Tibial artery (tissue), 4 donors: ENCODE data around the gene SCLY.

Source experiments
- DNase-seq, 2 donors: peaks; one replicate each; pipeline ENCODE4 v3.0.0-alpha.2; 2019
- H3K27ac ChIP-seq, 2 donors: fragments of 200-600 bp; sonication (generic) in 1 of 2; 1 replicate in 1 of 2; 2 replicates in 1 of 2; pipeline ENCODE4 v1.5.1; 2018 to 2019; ENCODE audit warnings: mild to moderate bottlenecking in 1 of 2
- H3K27me3 ChIP-seq, 2 donors: fragments of 200-600 bp; sonication (generic) in 1 of 2; one replicate each; pipeline versions ENCODE4 v1.5.1 to v1.6.0; 2016 to 2019
- H3K36me3 ChIP-seq, 3 donors: fragments of 200-600 bp; sonication (generic) in 2 of 3; one replicate each; pipeline ENCODE4 v1.5.1; 2016 to 2019; ENCODE audit warnings: mild to moderate bottlenecking in 2 of 3
- H3K4me1 ChIP-seq, 4 donors: fragments of 200-600 bp; sonication (generic) in 2 of 4; 1 replicate in 3 of 4; 2 replicates in 1 of 4; pipeline ENCODE4 v1.5.1; 2016 to 2019
- H3K4me3 ChIP-seq, 2 donors: fragments of 200-600 bp; sonication (generic) in 1 of 2; 1 replicate in 1 of 2; 2 replicates in 1 of 2; pipeline ENCODE4 v1.5.1; 2018 to 2019; ENCODE audit warnings: mild to moderate bottlenecking in 2 of 2
- H3K9me3 ChIP-seq, 3 donors: fragments of 200-600 bp; sonication (generic) in 1 of 3; one replicate each; pipeline ENCODE4 v1.5.1; 2016 to 2019
- intact Hi-C: fragments of 100-400 bp; cut with DNase I; formaldehyde crosslinking; loops from one replicate; pipeline ENCODE4 v1.15.0; 2023; ENCODE audit warnings: low total_unique reads
- TF ChIP-seq, protein P1 (sequence below), 2 experiments: fragments of 200-600 bp in 1 of 2; fragments of 450-650 bp in 1 of 2; IDR thresholded peaks; one replicate each; pipeline ENCODE4 v1.5.1; 2017 to 2019; ENCODE audit warnings: antibody characterized with exemption in 2 of 2, mild to moderate bottlenecking in 1 of 2, moderate library complexity in 1 of 2

SCLY gene, protein sequence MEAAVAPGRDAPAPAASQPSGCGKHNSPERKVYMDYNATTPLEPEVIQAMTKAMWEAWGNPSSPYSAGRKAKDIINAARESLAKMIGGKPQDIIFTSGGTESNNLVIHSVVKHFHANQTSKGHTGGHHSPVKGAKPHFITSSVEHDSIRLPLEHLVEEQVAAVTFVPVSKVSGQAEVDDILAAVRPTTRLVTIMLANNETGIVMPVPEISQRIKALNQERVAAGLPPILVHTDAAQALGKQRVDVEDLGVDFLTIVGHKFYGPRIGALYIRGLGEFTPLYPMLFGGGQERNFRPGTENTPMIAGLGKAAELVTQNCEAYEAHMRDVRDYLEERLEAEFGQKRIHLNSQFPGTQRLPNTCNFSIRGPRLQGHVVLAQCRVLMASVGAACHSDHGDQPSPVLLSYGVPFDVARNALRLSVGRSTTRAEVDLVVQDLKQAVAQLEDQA

GRCh38 chr2:238060542-238061314 is at the start of gene SCLY:
SCLY (plus strand) TSS chr2:238061001; CDS start chr2:238061055, 54 bp downstream.
- peaks cover 0 to 17% (median 10%) of the 10 kb centered on the region in 4 donors for H3K4me1 ChIP-seq
- intact Hi-C loops: loop anchor here (5.0 to 10.0 kb wide), 2 partner anchors 72 to 206 kb away; partner anchors contain the start of gene RAMP1
- H3K36me3 ChIP-seq: peaks cover 0 to 17% (median 8%) of the 10 kb centered on the region in 3 donors
- peak; percentile 95 to 99 for DNase-seq
- H3K27ac ChIP-seq: peak within 1 kb of the TSS; percentile 85 to 90
- TF ChIP-seq, protein P1, sequence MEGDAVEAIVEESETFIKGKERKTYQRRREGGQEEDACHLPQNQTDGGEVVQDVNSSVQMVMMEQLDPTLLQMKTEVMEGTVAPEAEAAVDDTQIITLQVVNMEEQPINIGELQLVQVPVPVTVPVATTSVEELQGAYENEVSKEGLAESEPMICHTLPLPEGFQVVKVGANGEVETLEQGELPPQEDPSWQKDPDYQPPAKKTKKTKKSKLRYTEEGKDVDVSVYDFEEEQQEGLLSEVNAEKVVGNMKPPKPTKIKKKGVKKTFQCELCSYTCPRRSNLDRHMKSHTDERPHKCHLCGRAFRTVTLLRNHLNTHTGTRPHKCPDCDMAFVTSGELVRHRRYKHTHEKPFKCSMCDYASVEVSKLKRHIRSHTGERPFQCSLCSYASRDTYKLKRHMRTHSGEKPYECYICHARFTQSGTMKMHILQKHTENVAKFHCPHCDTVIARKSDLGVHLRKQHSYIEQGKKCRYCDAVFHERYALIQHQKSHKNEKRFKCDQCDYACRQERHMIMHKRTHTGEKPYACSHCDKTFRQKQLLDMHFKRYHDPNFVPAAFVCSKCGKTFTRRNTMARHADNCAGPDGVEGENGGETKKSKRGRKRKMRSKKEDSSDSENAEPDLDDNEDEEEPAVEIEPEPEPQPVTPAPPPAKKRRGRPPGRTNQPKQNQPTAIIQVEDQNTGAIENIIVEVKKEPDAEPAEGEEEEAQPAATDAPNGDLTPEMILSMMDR (IDR thresholded peaks at IDR 0.05): no peak
- H3K27me3 ChIP-seq: no peaks in the 10 kb centered on the region
- H3K4me3 ChIP-seq: peak within 1 kb of the TSS; percentile 69 to 89
- no peaks in the 10 kb centered on the region for H3K9me3 ChIP-seq

DNA sequence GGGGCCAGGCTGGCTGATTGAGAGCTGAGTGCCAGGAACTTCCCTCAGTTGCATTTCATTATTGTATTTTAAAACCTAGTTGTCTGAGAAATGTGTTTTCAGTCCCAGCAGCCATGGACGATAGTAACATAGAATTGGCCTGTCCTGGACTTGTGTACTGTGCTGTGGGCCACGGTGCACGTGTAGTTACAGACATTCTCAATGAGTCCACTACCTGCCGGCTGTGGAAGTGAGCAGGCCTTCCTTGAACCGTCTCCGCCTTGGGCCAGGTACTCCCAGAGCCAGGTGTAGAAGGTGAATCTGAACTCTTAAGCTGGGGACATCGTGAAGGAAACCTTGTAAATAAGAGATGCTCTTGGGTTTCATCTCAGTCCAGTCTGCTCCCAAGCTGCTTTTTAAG is 47.0 kb upstream of the SCLY start:
- no peaks in the 10 kb centered on the region for H3K9me3 ChIP-seq
- peaks cover 0 to 23% (median 10%) of the 10 kb centered on the region in 3 donors for H3K36me3 ChIP-seq
- intact Hi-C loops: no loop called here
- H3K4me1 ChIP-seq: no peaks in the 10 kb centered on the region
- no peak overlapping the region for H3K27ac ChIP-seq
- DNase-seq: no peak
- TF ChIP-seq, protein P1 (IDR thresholded peaks at IDR 0.05): no peak
- no peaks in the 10 kb centered on the region for H3K27me3 ChIP-seq
- no peak overlapping the region for H3K4me3 ChIP-seq

GRCh38 chr2:238015705-238016104 is 45.1 kb upstream of the SCLY start:
- Histone ChIP-seq H3K27me3 (no peaks in the 10 kb centered on the region), H3K4me3 (no peak overlapping the region), H3K36me3 (peaks cover 0 to 27% (median 10%) of the 10 kb centered on the region in 3 donors), H3K27ac (no peak overlapping the region), H3K9me3 (no peaks in the 10 kb centered on the region), H3K4me1 (no peaks in the 10 kb centered on the region)
- TF ChIP-seq, protein P1 (IDR thresholded peaks at IDR 0.05): no peak
- intact Hi-C loops: no loop called here
- no peak for DNase-seq

GRCh38 chr2:238016526-238016925 is 44.3 kb upstream of the SCLY start:
- DNase-seq: no peak
- H3K27ac ChIP-seq: no peak overlapping the region

DNA sequence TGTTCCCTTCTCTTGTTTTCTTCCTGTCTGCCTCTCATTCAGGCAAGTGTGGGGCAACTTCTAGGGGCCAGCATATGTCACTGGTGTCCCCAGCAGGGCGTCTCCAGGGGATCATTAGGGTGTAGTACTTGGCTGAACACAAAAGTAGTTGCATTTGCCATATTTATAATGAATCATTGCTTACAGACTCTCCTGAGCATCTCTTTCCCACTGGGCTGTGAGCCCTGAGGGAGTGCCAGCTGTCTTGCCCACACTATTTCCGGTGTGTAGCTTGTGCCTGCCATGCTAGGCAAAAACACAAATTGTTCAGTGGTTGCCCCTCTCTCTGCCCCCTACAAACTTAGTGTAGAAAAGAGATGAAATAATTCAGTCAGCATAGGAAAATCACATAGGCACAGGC is 40.8 kb upstream of the SCLY start:
- Histone ChIP-seq H3K27me3 (no peaks in the 10 kb centered on the region), H3K4me1 (no peaks in the 10 kb centered on the region), H3K9me3 (no peaks in the 10 kb centered on the region), H3K27ac (no peak overlapping the region), H3K36me3 (peaks cover 0 to 21% (median 17%) of the 10 kb centered on the region in 3 donors), H3K4me3 (no peak overlapping the region)
- intact Hi-C loops: no loop called here
- no peak for DNase-seq
- TF ChIP-seq, protein P1 (IDR thresholded peaks at IDR 0.05): no peak

More at GRCh38 chr2:238016526-238016925, 44.3 kb upstream of the SCLY start:
- TF ChIP-seq, protein P1 (IDR thresholded peaks at IDR 0.05): no peak
- no peaks in the 10 kb centered on the region for H3K4me1 ChIP-seq
- no peaks in the 10 kb centered on the region for H3K27me3 ChIP-seq
- no peaks in the 10 kb centered on the region for H3K9me3 ChIP-seq
- no peak overlapping the region for H3K4me3 ChIP-seq
- intact Hi-C loops: no loop called here
- H3K36me3 ChIP-seq: peaks cover 0 to 27% (median 18%) of the 10 kb centered on the region in 3 donors
